Osteoblast (primary cell): Measurements from ENCODE around the gene STK32B. TPM values are rescaled to one million over a fixed set of nuclear protein-coding genes. Genes with fewer than 3 reads are reported as not detected.

Experiments
- DNase-seq: peaks from one replicate; pipeline ENCODE4 v3.0.0; 2011; ENCODE audit warnings: low spot score, mixed read lengths; ENCODE audit not compliant: insufficient read length; ENCODE audit errors: missing footprints
- H2AFZ ChIP-seq: 2 replicates; pipeline ENCODE4 v1.6.0; 2011; ENCODE audit warnings: mild to moderate bottlenecking, low read length
- H3K27ac ChIP-seq: 2 replicates; pipeline ENCODE4 v1.5.1; 2011; ENCODE audit warnings: mild to moderate bottlenecking, low read depth, low read length, moderate library complexity
- H3K27me3 ChIP-seq: 2 replicates; pipeline ENCODE4 v1.6.0; 2012; ENCODE audit warnings: mild to moderate bottlenecking, control low read depth, inconsistent platforms, low read length, moderate library complexity; ENCODE audit not compliant: insufficient read depth
- H3K36me3 ChIP-seq: 2 replicates; pipeline ENCODE4 v1.5.1; 2011; ENCODE audit warnings: mild to moderate bottlenecking, low read length, control low read depth, moderate library complexity; ENCODE audit not compliant: insufficient read depth
- H3K4me1 ChIP-seq: 2 replicates; pipeline ENCODE4 v1.5.1; 2011; ENCODE audit warnings: mild to moderate bottlenecking, low read length, control low read depth, moderate library complexity; ENCODE audit not compliant: insufficient read depth
- H3K4me2 ChIP-seq: 2 replicates; pipeline ENCODE4 v1.6.0; 2011; ENCODE audit warnings: mild to moderate bottlenecking, low read length; ENCODE audit not compliant: insufficient read depth
- H3K4me3 ChIP-seq: fragments of 200-600 bp; sonication (generic); 3 replicates; pipeline ENCODE4 v1.5.1; 2012; ENCODE audit warnings: mild to moderate bottlenecking, low read length, inconsistent platforms; ENCODE audit not compliant: insufficient read depth
- H3K79me2 ChIP-seq: 2 replicates; pipeline ENCODE4 v1.6.0; 2012; ENCODE audit warnings: mild to moderate bottlenecking, low read length, control low read depth, inconsistent platforms; ENCODE audit not compliant: insufficient read depth
- H3K9me3 ChIP-seq: 2 replicates; pipeline ENCODE4 v1.5.1; 2011; ENCODE audit warnings: low read depth, low read length, control low read depth
- H4K20me1 ChIP-seq: 2 replicates; pipeline ENCODE4 v1.6.0; 2012; ENCODE audit warnings: mild to moderate bottlenecking, low read length, control low read depth; ENCODE audit not compliant: insufficient read depth
- total RNA-seq: library from RNA; depleted of rRNA; stranded (reverse); fragments of >200 nt; gene quantifications from 2 replicates; pipeline ENCODE4 v1.2.3, GENCODE V29; 2012
- TF ChIP-seq, protein P1 (sequence below): IDR thresholded peaks from 2 replicates; pipeline ENCODE4 v1.5.1; 2011; ENCODE audit warnings: mild to moderate bottlenecking, low read depth, low read length, moderate library complexity; ENCODE audit errors: extremely low read depth

STK32B gene
- total RNA-seq, 1 donor: 1.1 TPM

DNA sequence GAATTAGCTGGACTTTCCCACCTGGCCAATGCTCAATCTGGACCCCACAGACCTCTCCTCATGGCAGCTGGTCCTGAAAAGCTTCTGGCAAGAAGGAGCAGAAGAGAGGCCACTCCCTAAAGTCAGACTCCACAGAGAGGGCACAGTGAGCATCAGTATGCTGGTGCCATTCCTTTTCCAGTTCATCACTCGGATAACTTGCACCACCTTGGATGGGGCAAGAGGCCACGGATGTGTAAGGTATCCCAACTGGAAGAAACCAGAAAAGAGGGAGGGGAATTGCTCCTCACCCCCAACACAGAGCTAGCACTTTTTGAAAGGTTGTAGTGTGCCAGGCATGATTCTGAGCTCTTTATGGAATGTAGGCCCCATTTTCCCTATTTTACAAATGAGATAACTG, 85.9 kb downstream of the STK32B start:
- no peaks in the 10 kb centered on the region for H3K79me2 ChIP-seq
- H3K9me3 ChIP-seq: no peaks in the 10 kb centered on the region
- no peak overlapping the region for H3K4me3 ChIP-seq
- no peak for DNase-seq
- H3K27ac ChIP-seq: no peak overlapping the region
- no peaks in the 10 kb centered on the region for H4K20me1 ChIP-seq
- no peaks in the 10 kb centered on the region for H3K4me1 ChIP-seq
- no peaks in the 10 kb centered on the region for H3K27me3 ChIP-seq
- no peaks in the 10 kb centered on the region for H3K36me3 ChIP-seq
- H2AFZ ChIP-seq: no peak overlapping the region
- TF ChIP-seq, protein P1, sequence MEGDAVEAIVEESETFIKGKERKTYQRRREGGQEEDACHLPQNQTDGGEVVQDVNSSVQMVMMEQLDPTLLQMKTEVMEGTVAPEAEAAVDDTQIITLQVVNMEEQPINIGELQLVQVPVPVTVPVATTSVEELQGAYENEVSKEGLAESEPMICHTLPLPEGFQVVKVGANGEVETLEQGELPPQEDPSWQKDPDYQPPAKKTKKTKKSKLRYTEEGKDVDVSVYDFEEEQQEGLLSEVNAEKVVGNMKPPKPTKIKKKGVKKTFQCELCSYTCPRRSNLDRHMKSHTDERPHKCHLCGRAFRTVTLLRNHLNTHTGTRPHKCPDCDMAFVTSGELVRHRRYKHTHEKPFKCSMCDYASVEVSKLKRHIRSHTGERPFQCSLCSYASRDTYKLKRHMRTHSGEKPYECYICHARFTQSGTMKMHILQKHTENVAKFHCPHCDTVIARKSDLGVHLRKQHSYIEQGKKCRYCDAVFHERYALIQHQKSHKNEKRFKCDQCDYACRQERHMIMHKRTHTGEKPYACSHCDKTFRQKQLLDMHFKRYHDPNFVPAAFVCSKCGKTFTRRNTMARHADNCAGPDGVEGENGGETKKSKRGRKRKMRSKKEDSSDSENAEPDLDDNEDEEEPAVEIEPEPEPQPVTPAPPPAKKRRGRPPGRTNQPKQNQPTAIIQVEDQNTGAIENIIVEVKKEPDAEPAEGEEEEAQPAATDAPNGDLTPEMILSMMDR: no peak
- H3K4me2 ChIP-seq: no peak overlapping the region

DNA sequence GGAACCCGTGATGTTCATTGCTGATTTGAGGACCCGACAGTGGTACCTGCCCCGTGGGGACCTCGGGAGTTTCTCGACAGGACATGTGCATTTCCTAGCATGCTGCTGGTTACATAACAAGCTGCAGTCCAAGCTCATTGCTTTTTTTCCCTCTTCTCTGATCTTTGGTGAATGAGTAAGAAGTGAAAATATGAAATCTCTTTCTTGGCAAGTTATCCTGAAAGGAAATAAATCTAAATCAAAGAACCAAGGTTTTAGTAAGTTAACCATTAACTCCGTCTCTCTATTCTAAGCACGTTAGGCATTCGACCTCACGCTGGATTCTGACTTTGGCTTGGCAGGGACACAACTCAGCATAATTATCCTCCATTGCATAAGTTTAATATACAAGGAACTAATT, 86.6 kb downstream of the STK32B start:
- no peaks in the 10 kb centered on the region for H3K36me3 ChIP-seq
- H4K20me1 ChIP-seq: no peaks in the 10 kb centered on the region
- H3K79me2 ChIP-seq: no peaks in the 10 kb centered on the region
- H3K4me1 ChIP-seq: no peaks in the 10 kb centered on the region
- TF ChIP-seq, protein P1: no peak
- no peak overlapping the region for H3K4me3 ChIP-seq
- no peaks in the 10 kb centered on the region for H3K27me3 ChIP-seq
- H3K4me2 ChIP-seq: no peak overlapping the region
- DNase-seq: peak; percentile 62
- no peak overlapping the region for H3K27ac ChIP-seq
- no peak overlapping the region for H2AFZ ChIP-seq
- no peaks in the 10 kb centered on the region for H3K9me3 ChIP-seq

DNA sequence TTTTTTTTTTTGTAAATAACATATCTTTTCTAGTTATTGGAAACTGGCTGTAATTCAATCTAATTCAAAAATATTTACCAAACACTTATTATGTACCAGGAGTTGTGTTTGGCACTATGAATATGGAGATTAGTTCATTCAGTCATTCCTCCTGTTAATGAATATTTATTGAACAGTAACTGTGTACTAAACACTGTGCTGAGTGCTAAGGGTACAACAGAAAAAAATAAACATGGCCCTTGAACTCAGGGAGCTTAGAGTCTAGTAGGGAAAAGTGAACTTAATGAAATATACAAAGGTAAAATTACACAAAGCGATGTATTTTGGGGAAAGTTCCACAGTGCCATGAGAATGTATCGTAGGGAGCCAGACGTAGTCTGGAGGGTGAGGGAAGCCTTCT, 87.1 kb downstream of the STK32B start:
- no peak overlapping the region for H2AFZ ChIP-seq
- DNase-seq: no peak
- H3K9me3 ChIP-seq: no peaks in the 10 kb centered on the region
- H3K4me3 ChIP-seq: no peak overlapping the region
- no peaks in the 10 kb centered on the region for H3K79me2 ChIP-seq
- H3K27me3 ChIP-seq: no peaks in the 10 kb centered on the region
- TF ChIP-seq, protein P1: no peak
- no peaks in the 10 kb centered on the region for H3K4me1 ChIP-seq
- no peaks in the 10 kb centered on the region for H3K36me3 ChIP-seq
- no peak overlapping the region for H3K4me2 ChIP-seq
- no peaks in the 10 kb centered on the region for H4K20me1 ChIP-seq
- H3K27ac ChIP-seq: no peak overlapping the region

DNA sequence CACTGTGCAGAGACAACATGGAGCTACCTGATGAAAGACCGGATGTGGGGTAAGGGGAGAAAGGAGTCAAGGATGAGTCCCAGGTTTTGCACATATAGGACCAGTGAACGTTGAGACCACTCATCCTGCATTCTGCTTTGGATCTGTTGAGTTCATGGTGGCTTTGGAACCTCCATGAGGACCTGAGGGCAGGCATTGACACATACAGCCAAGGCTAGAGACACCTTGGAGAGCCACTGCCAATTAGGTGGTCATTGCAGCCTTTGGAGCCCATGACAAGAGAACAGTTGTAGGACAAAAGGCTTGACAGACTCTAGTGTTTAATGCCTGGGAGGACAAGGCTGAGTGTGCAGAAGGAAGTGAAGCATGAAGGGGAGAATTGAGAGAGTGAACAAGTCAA, 87.9 kb downstream of the STK32B start:
- TF ChIP-seq, protein P1: no peak
- Histone ChIP-seq H3K9me3 (no peaks in the 10 kb centered on the region), H3K27me3 (no peaks in the 10 kb centered on the region), H2AFZ (no peak overlapping the region), H3K36me3 (no peaks in the 10 kb centered on the region), H3K4me2 (no peak overlapping the region), H3K27ac (no peak overlapping the region), H4K20me1 (no peaks in the 10 kb centered on the region), H3K4me1 (no peaks in the 10 kb centered on the region), H3K4me3 (no peak overlapping the region), H3K79me2 (no peaks in the 10 kb centered on the region)
- DNase-seq: no peak
